Measurements from ENCODE around the gene WFIKKN2.

The WFIKKN2 gene

DNA sequence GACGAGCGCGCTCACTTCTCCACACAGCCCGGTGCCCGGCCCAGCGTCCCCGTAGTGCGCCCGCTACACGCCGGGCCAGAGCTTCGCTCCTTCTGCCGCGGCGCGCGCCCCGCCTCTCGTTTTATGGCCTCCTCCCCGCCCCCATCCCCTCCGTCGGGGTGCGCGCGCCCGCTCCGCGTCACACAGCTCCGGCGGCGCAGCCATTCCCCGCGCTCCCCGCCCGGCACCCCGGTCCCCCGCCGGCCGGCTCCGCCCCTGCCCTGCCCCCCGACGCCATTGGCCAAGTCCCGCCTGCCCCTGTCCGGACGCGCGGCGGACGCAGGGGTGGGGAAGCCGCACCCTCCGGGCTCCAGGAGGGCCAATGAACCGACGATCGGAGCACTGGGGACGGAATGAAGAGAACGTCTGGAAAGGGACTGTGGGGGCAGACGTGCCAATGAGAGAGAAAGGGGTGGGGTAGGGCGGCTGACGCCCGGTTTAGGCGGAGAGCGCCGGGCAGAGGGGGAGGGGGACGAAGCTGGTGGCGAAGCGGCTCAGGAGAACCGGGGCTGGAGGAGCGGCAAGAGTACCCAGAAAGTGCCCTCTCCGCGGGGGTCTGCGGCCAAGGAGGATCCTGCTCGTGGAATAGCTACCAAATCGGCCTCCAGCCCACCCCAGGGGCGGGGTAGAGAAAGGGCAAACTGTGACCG is 31.0 kb downstream of the WFIKKN2 start, which contains the start of gene TOB1 (continued):
- TF ChIP-seq ZNF639 (tag by site-specific recombination; IDR thresholded peaks at IDR 0.05) (peak; percentile 66; the same call in 1 of the 2 replicates), ZNF121 (tag by site-specific recombination; IDR thresholded peaks at IDR 0.05) (no peak; the same call in 1 of the 2 replicates), ZNF791 (tag by site-specific recombination; IDR thresholded peaks at IDR 0.05) (no peak), ZNF311 (tag by site-specific recombination; IDR thresholded peaks at IDR 0.05; ENCODE audit: borderline replicate concordance) (no peak), ZNF548 (tag by site-specific recombination; IDR thresholded peaks at IDR 0.05) (no peak), ZNF146 (tag by site-specific recombination; IDR thresholded peaks at IDR 0.05) (peak; percentile 70), ZNF677 (tag by site-specific recombination; IDR thresholded peaks at IDR 0.05) (no peak), ZNF792 (tag by site-specific recombination; IDR thresholded peaks at IDR 0.05) (no peak), ZNF549 (tag by site-specific recombination; IDR thresholded peaks at IDR 0.05) (no peak), GLIS1 (tag by site-specific recombination; IDR thresholded peaks at IDR 0.05) (peak; percentile 74), ZFP37 (tag by site-specific recombination; IDR thresholded peaks at IDR 0.05) (peak; percentile 69), ZFHX2 (tag by site-specific recombination; conservative IDR thresholded peaks at IDR 0.05) (peak; percentile 30), BCL11A (tag by site-specific recombination; IDR thresholded peaks at IDR 0.05; ENCODE audit: low read depth) (peak; percentile 98), ZNF626 (tag by site-specific recombination; IDR thresholded peaks at IDR 0.05) (no peak), ZNF571 (tag by site-specific recombination; IDR thresholded peaks at IDR 0.05) (no peak), ZBTB48 (tag by site-specific recombination; IDR thresholded peaks at IDR 0.05) (0 out of 2 replicates have a peak, but pooled peaks have one; percentile 13), SETDB1 (IDR thresholded peaks at IDR 0.05; ENCODE audit: insufficient read length, low read length) (no peak), ZNF354C (tag by site-specific recombination; IDR thresholded peaks at IDR 0.05; ENCODE audit: borderline replicate concordance, low read depth) (no peak), EGR2 (tag by site-specific recombination; IDR thresholded peaks at IDR 0.05; ENCODE audit: low read depth) (0 out of 2 replicates have a peak, but pooled peaks have one; percentile 56), ZBTB44 (tag by site-specific recombination; IDR thresholded peaks at IDR 0.05) (peak; percentile 49), ZNF561 (tag by site-specific recombination; IDR thresholded peaks at IDR 0.05; ENCODE audit: borderline replicate concordance) (no peak; the same call in 1 of the 2 replicates), PRDM1 (tag by site-specific recombination; IDR thresholded peaks at IDR 0.05) (peak; percentile 93), ZNF660 (tag by site-specific recombination; IDR thresholded peaks at IDR 0.05) (peak; percentile 92), ZNF155 (tag by site-specific recombination; IDR thresholded peaks at IDR 0.05) (no peak), ZNF664 (tag by site-specific recombination; IDR thresholded peaks at IDR 0.05) (no peak), PATZ1 (tag by site-specific recombination; IDR thresholded peaks at IDR 0.05) (peak; percentile 96), ZIC2 (tag by site-specific recombination; IDR thresholded peaks at IDR 0.05) (no peak), ZNF488 (tag by site-specific recombination; IDR thresholded peaks at IDR 0.05) (no peak), MZF1 (tag by site-specific recombination; IDR thresholded peaks at IDR 0.05; ENCODE audit: borderline replicate concordance) (no peak; the same call in 1 of the 2 replicates), OVOL3 (tag by site-specific recombination; IDR thresholded peaks at IDR 0.05) (no peak)
- TF ChIP-seq, protein P1, sequence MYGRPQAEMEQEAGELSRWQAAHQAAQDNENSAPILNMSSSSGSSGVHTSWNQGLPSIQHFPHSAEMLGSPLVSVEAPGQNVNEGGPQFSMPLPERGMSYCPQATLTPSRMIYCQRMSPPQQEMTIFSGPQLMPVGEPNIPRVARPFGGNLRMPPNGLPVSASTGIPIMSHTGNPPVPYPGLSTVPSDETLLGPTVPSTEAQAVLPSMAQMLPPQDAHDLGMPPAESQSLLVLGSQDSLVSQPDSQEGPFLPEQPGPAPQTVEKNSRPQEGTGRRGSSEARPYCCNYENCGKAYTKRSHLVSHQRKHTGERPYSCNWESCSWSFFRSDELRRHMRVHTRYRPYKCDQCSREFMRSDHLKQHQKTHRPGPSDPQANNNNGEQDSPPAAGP (tag by site-specific recombination; IDR thresholded peaks at IDR 0.05) = peak; percentile 96
- TF ChIP-seq, protein P2, sequence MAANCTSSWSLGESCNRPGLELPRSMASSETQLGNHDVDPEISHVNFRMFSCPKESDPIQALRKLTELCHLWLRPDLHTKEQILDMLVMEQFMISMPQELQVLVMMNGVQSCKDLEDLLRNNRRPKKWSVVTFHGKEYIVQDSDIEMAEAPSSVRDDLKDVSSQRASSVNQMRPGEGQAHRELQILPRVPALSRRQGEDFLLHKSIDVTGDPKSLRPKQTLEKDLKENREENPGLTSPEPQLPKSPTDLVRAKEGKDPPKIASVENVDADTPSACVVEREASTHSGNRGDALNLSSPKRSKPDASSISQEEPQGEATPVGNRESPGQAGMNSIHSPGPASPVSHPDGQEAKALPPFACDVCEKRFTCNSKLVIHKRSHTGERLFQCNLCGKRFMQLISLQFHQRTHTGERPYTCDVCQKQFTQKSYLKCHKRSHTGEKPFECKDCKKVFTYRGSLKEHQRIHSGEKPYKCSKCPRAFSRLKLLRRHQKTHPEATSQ (tag by site-specific recombination; IDR thresholded peaks at IDR 0.05) = peak; percentile 93

Data from HEK293 (cell line).